ENCODE data around the gene ZNF385A.
A peak's percentile ranks its signal among the peaks of the same experiment; 100 is the strongest.

The ZNF385A gene

DNA sequence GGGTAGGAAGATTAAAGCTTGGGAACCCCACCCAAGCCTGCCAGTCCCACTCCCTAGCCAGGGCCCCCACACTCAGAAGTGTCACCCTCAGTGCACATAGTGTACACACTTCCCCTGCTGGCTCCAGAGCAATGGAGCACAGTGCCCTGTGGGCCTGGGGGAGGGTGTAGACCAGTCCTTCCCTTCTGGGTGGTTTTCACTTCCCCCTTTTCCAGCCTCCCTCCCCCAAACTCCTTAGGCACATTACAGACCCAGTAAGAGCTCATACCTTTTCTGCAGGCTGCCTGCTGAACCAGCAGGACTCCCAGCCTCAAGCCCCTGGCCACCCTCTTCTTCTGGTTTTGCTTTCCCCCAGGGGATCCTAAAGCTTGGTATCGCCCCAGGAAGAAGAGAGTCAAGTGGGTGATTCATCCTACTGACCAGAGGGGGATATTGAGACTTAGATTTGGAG, at the start of gene ZNF385A:
Gene ZNF385A (minus strand): TSS at position 143 of the 451 bp plus-strand sequence. CDS start 219 bp downstream, outside the sequence.
- no peak for DNase-seq (ENCODE audit: low read depth)

DNA sequence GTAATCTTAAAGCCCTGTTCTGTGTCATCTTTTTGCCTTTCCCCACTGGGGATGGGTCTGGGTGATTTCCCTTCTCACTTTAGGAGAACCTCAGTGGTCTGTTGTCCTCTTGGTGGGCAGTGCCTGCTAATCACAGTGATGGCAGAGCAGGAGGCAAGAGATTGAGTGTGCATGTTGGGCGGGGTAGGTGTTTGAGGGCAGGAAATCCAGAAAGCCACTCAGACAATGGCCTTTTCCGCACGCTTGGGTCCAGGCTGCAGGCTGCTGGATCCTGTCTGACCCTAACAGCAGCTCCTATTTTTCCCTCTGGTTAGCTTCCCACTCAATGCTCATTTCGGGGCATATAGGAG, 48.3 kb upstream of the ZNF385A start:
- DNase-seq (ENCODE audit: low read depth) = no peak

- DNase-seq (ENCODE audit: low read depth) = no peak
These were observed 47.6 kb upstream of the ZNF385A start for GRCh38 chr12:54431911-54432814.

DNA sequence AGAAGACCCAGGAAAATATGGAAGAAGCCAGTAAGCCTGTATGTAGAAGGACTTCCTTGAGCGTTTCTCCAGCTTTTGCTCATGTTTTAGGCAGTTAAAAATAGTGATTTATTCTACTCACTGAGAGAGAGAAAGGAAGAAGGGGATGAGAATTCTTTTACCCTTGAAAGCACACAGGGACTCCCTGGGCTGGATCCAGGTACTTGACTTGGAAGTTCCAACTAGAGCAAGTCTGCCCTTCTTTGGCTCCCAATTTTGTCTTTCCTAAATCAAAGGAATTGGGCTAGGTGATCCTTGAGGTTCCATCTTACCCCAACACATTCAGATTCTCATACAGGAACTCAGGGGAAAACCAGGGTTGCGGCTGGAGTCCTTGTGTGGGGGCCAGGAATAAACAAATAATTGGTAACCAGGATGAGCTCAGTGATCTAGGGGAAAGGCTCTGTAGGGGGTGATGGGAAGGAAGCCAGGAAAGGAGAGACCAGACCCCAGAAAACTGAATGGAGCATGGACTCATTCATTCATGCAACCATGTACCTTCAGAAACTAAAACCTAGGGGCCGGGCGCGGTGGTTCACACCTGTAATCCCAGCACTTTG, 46.0 kb upstream of the ZNF385A start:
- DNase-seq (ENCODE audit: low read depth) = no peak

DNA sequence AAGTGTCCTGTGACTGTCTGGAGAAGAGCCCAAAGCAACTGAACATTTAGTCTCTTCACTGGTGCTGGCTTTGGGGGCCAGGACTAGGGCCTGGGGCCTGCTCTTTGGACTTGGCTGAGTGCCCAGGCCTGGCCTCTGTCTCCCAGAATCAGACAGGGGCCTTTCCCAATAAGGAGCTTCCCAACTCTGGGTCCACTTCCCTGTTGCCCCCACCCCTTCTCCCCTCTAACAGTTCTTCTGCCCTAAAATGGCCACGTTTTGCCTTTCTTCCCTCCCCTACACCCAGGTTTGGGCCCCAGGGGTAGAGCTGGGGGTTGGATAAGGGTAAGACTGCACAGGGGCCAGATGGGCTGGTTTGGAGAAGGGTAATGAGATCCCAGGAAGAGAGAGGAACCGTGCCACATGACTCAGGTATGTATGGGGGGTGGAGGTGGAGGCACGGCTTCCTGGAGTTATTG, 44.5 kb upstream of the ZNF385A start:
- no peak for DNase-seq (ENCODE audit: low read depth)

DNA sequence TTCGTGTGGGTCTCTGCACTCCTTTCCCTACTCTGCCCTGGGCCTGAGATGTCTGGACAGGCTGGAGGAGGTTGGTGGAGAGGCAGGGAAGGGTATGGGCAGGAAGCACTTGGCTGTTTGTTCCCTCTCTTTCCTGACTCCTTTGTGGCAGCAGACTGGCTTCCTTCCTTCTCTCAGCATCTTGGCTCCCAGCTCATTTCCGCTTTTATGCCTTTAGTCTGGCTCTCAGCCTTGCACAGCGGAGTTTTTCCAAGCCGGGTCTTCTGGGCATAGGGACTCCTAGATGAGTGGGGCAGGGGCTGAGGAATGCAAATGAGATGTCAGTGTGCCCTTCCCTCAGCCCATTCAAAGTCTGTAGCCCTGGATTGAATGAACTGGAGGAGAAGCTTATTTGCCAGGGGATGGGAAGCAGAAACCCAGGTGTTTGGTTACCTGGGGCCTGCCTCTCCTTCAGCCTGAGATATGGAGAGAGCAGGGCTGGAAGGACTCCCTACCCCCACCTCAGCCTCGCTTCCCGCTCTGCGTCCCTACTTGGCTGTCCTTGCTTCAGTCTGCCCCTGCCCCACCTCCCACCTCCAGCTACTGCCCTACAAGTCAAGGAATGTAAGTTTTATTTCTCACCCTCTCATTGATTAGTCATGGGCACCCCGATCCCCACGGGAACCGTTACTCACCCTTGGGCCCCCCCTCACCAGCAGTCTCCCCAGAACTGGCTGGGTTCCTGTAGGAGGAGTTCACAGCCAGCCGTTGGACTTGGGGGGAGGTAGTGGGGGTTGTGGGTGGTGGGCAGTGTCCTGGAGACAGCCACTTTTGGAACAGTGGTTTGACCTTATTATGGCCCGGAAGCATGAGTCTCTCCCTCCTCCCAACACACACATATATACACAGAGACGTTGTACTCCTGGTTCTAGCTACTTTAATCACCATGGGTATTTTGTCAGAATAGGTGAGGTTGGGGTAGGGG, 43.8 kb upstream of the ZNF385A start:
- no peak for DNase-seq (ENCODE audit: low read depth)

DNA sequence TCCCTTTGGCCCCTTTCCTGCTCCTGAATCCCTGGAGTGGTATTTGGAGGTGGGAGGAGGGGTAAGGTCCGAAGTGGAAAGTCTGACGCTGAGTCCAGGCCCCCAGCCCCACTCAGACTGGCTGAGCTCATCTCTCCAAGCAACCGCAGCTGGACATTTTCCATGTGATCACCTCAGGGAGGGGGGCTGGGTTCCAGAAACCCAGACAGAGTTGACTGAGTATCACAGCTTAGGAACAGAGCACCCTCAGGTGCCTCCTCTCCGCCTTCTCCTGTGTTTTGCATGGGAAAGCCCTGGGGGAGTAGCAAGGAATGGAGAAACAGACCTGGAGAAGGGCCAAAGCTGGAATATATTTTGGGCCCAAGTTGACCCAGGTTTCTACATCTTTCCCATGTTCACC, 42.6 kb upstream of the ZNF385A start:
- DNase-seq (ENCODE audit: low read depth) = no peak

DNA sequence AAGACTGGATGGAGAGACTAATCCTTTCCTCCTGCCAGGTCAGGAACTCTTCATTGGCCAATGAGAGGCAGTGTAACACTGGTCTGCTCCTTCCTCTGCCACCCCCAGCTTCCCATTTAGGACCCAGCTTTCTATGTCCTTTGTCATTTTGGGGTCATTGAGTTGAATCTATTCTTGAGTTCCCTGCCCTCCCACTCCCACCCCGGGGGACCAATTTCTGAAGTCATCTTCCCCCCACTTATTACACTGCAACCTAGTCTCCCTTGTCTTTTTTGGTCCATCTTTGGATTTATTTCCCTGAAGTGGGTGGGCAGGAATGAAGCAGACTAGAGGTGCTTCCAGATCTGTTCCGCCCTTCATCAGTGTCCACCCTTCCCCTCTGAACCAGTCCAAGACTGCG, 42.2 kb upstream of the ZNF385A start:
- DNase-seq (ENCODE audit: low read depth) = no peak

DNA sequence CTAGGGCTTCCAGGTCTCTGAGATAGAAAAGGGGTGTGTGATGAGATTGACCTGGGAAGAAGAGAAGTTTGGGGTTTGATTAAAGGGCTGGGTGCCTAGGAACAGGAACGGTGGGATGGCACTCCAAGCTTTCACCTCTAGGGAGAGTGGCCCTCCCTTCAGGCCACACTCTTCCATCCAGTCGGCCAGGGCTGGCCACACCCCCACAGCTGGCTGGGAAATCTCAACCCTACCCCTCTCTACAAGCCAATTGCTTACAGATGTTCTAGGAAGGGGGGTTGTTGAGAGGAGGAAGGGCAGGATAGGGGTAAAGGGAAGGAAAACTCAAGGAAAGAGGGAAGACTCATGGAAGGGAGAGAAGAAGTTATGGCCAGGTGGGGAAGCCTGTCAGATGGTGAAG, 41.2 kb upstream of the ZNF385A start:
- no peak for DNase-seq (ENCODE audit: low read depth)

DNA sequence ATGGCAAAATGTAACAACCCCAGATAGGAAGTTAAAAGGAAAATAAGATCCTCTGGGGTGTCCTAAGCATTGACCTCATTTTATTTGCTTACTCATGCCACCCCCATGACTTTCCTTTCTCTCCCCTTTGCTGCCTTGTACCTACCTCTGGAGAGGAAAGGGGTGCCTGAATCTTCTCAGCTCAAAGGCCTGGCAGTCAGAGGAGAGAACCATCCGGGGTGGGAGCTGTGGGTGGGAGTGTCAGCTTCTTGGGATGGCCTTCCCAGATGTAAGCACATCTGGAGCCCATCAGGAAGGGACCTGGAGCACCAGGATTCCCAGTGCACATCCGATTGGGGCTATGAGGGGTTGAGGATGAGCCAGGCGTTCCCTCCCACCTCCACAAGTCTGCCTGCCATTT, 39.7 kb upstream of the ZNF385A start:
- no peak for DNase-seq (ENCODE audit: low read depth)

DNA sequence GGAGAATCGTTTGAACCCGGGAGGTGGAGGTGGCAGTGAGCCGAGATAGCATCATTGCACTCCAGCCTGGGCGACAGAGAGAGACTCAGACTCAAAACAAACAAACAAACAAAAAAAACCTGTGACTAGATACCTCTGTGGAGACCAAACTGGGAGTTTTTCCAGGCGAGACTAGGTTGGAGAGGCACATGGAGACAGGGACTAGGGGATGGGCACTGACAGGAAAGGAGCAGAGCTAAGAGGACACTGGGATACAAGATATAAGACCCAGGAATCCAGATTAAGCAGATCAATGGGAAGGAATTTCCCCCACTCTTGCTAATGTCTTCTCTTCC, 39.2 kb upstream of the ZNF385A start:
- no peak for DNase-seq (ENCODE audit: low read depth)

DNA sequence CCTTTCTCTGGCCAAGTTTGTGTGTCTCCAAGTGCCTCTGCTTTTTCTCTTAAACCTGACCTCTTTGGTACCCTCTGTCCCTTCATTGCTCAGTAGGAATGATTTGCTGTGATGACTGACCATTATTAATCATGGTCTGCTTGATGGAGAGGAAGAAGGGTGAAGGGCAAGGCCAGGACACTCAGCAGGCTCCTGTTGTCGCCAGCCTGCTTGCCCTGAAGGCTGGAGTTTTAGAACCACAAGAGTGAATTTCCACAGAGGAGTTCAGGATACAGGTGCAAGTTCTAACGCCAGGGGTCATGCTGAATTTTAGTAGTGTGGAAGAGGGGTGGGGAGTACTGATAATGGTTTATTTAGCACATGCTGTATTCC, 37.3 kb upstream of the ZNF385A start:
- no peak for DNase-seq (ENCODE audit: low read depth)

- DNase-seq (ENCODE audit: low read depth) = no peak
These were observed 36.8 kb upstream of the ZNF385A start for GRCh38 chr12:54421175-54421878.

DNA sequence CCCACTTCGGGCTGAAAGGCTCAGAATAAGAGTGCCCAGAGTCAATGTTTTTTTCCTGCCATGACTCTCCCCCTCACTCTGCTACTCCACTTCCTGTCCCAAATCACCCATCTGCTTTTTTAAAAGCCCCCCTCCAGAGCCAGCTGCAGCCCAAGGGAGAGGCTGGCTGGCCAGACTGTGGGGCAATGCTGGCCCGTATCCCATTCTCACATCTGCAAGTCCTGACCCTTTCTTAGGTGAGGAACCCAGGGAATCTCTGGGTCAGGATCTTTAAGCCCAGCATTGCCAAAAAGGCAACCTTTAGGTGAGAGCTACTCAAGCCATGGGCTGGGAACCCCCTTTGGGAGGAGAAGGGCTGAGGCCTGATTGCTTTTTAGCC, 36.2 kb upstream of the ZNF385A start:
- no peak for DNase-seq (ENCODE audit: low read depth)

DNA sequence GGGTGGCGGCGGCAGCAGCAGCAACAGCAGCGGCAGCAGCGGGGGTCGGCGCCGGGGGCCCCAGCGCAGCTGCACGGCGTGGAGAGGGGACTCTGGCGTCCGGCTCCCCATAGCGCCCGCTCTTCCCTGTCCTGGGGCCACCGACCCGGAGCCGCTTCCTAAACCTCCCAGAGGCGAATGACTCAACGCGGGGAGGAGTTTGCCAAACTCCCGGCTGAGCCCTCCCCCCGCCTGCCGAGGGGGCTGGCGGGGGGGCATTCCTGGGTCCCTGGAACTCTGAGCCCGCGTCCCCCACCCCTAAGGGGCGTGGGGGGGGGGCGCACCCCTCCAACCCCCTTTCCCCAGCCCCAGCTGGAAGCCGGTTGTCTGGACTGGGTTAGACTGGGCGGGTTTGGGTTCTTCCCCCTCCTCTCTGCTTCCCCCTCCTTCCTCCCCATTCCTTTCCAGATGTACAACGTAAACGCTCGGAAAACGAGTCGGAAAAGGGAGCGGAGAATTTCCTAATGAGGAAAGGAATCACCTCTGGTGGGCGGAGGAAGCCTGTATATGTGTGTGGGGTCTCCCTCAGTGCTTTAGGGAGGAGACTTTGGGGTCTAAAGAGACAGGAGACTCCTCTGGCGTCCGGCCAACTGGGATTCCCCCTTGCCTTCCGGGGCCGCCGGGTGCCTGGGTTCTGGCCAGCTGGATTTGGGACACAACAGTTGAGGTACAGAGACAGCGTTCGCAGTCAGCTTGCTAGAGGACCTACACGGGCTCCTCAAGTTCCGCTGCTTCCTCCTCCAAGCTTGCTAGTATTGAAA, 34.8 kb upstream of the ZNF385A start, which contains the start of gene ITGA5:
Gene ITGA5 (minus strand): TSS at position 179 of the 800 bp plus-strand sequence. CDS start 68 bp downstream, at position 111.
- peak; percentile 33 for DNase-seq (ENCODE audit: low read depth)

DNA sequence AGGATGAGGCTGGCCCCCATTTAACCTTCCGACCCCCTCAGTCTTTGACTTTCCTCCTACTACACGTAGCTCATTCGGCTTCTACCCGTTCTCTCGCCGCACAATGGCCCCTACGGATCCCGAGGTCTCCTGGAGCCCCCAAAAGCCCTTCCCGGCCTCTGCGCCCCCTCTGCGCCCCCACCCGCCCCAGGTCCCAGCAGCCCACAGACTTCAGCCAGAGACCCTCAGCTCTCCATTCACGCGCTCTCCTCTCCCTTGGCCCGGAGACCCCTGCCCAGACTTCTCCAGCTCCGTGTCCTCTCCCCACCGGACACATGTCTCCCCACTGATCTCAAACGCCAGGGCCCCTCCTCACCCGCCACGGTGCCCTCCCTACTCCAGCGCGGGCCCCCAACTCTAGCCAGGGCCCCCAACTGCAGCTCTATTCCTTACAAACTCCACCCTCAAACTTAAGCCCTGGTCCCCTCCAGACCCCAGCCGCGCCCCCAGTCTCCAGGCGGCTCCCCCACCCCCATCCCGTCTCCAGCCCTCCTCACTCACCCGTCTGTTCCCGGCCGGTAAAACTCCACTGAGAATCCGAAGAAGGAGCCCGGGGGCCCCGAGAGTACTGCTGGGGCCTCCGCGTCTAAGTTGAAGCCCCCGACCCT, 34.0 kb upstream of the ZNF385A start:
- DNase-seq (ENCODE audit: low read depth) = no peak

- DNase-seq (ENCODE audit: low read depth) = no peak
These were observed 33.3 kb upstream of the ZNF385A start for GRCh38 chr12:54417712-54418440.

- no peak for DNase-seq (ENCODE audit: low read depth)
These were observed 32.4 kb upstream of the ZNF385A start for GRCh38 chr12:54416687-54417603.

Data from activated T-helper 9 cell treated with anti-CD3 and anti-CD28 coated beads, Interleukin-2, amount 50 U/mL, for 16 hours (primary cell).